Measurements from ENCODE around the gene TRAPPC10.
"Not testable (repeated sequence)": the region's sequence is repeated elsewhere in the genome, so short reads cannot be mapped to it uniquely, and the experiment has no call there.

TRAPPC10 gene

GRCh38 chr21:44098964-44099363 is 86.9 kb downstream of the TRAPPC10 start:
- DNase-seq: not testable (repeated sequence)

GRCh38 chr21:44107026-44107501 is 95.0 kb downstream of the TRAPPC10 start, which contains the start of gene PWP2:
TSS of gene PWP2 (plus strand) at chr21:44107399. CDS start at chr21:44107417, 18 bp downstream.
- DNase-seq: not testable (repeated sequence)

GRCh38 chr21:44107589-44107988 is 95.5 kb downstream of the TRAPPC10 start:
- DNase-seq: not testable (repeated sequence)

GRCh38 chr21:44113702-44114371 is 101.7 kb downstream of the TRAPPC10 start:
- DNase-seq: not testable (repeated sequence)

GRCh38 chr21:44122131-44122530 is 110.0 kb downstream of the TRAPPC10 start:
- not testable (repeated sequence) for DNase-seq

- not testable (repeated sequence) for DNase-seq
These were observed 115.7 kb downstream of the TRAPPC10 start for GRCh38 chr21:44127827-44128226.

GRCh38 chr21:44133715-44134057 is 121.6 kb downstream of the TRAPPC10 start:
- DNase-seq: not testable (repeated sequence)

- not testable (repeated sequence) for DNase-seq
These were observed 122.6 kb downstream of the TRAPPC10 start for GRCh38 chr21:44134732-44135131.

- not testable (repeated sequence) for DNase-seq
These were observed 125.9 kb downstream of the TRAPPC10 start for GRCh38 chr21:44138039-44138438.

GRCh38 chr21:44139787-44140551 is 127.9 kb downstream of the TRAPPC10 start:
- DNase-seq: not testable (repeated sequence)

GRCh38 chr21:44140552-44140932 is 128.4 kb downstream of the TRAPPC10 start:
- DNase-seq: not testable (repeated sequence)

- DNase-seq: not testable (repeated sequence)
These were observed 130.4 kb downstream of the TRAPPC10 start for GRCh38 chr21:44142470-44142869.

GRCh38 chr21:44143380-44143779 is 131.3 kb downstream of the TRAPPC10 start:
- DNase-seq: not testable (repeated sequence)

- DNase-seq: not testable (repeated sequence)
These were observed 131.9 kb downstream of the TRAPPC10 start for GRCh38 chr21:44143996-44144395.

- DNase-seq: not testable (repeated sequence)
These were observed 132.9 kb downstream of the TRAPPC10 start for GRCh38 chr21:44144784-44145602.

GRCh38 chr21:44145616-44146015 is 133.5 kb downstream of the TRAPPC10 start:
- not testable (repeated sequence) for DNase-seq

GRCh38 chr21:44147108-44147507 is 135.0 kb downstream of the TRAPPC10 start:
- DNase-seq: not testable (repeated sequence)

- not testable (repeated sequence) for DNase-seq
These were observed 138.1 kb downstream of the TRAPPC10 start for GRCh38 chr21:44150255-44150654.

GRCh38 chr21:44153214-44153888 is 141.2 kb downstream of the TRAPPC10 start:
- not testable (repeated sequence) for DNase-seq

- DNase-seq: not testable (repeated sequence)
These were observed 141.8 kb downstream of the TRAPPC10 start for GRCh38 chr21:44153889-44154228.

- not testable (repeated sequence) for DNase-seq
These were observed 142.7 kb downstream of the TRAPPC10 start for GRCh38 chr21:44154816-44155230.
